HG03460 (cell line): ENCODE measurements around the gene TBPL2.
"Not testable (repeated sequence)": the region's sequence is repeated elsewhere in the genome, so short reads cannot be mapped to it uniquely, and the experiment has no call there.

ENCODE experiments used
- ATAC-seq: cut with Tn5 transposase; IDR thresholded peaks from one replicate; pipeline ENCODE4 v1.9.1; 2021; ENCODE audit not compliant: unreplicated experiment

TBPL2 gene

GRCh38 chr14:55446127-55446736 is 5.8 kb upstream of the TBPL2 start:
- ATAC-seq = no peak

GRCh38 chr14:55441286-55441685 is 870 bp upstream of the TBPL2 start:
- ATAC-seq = no peak

- no peak for ATAC-seq
Measured at GRCh38 chr14:55438066-55438683, 2.2 kb downstream of the TBPL2 start.

- no peak for ATAC-seq
Measured at GRCh38 chr14:55436931-55437330, 3.5 kb downstream of the TBPL2 start.

GRCh38 chr14:55436519-55436918 is 3.9 kb downstream of the TBPL2 start:
- no peak for ATAC-seq

- no peak for ATAC-seq
Measured at GRCh38 chr14:55434805-55435174, 5.6 kb downstream of the TBPL2 start.

GRCh38 chr14:55433880-55434804 is 6.3 kb downstream of the TBPL2 start:
- no peak for ATAC-seq

- ATAC-seq = no peak
Measured at GRCh38 chr14:55432628-55433027, 7.8 kb downstream of the TBPL2 start.

GRCh38 chr14:55430024-55430690 is 10.3 kb downstream of the TBPL2 start:
- no peak for ATAC-seq

- ATAC-seq = no peak
Measured at GRCh38 chr14:55427439-55427838, 13.0 kb downstream of the TBPL2 start.

- ATAC-seq = no peak
Measured at GRCh38 chr14:55426891-55427290, 13.5 kb downstream of the TBPL2 start.

- no peak for ATAC-seq
Measured at GRCh38 chr14:55425091-55425490, 15.3 kb downstream of the TBPL2 start.

GRCh38 chr14:55423969-55424368 is 16.4 kb downstream of the TBPL2 start:
- ATAC-seq = no peak

GRCh38 chr14:55422338-55422737 is 18.1 kb downstream of the TBPL2 start:
- not testable (repeated sequence) for ATAC-seq

- no peak for ATAC-seq
Measured at GRCh38 chr14:55419663-55420062, 20.8 kb downstream of the TBPL2 start.

GRCh38 chr14:55418411-55418810 is 22.0 kb downstream of the TBPL2 start:
- ATAC-seq = no peak

- no peak for ATAC-seq
Measured at GRCh38 chr14:55417955-55418354, 22.5 kb downstream of the TBPL2 start.

- ATAC-seq = no peak
Measured at GRCh38 chr14:55416866-55417265, 23.6 kb downstream of the TBPL2 start.

GRCh38 chr14:55414551-55414950 is 25.9 kb downstream of the TBPL2 start:
- no peak for ATAC-seq

- ATAC-seq = no peak
Measured at GRCh38 chr14:55412676-55413075, 27.7 kb downstream of the TBPL2 start.
